Activated T-cell treated with anti-CD3 and anti-CD28 coated beads for 4 hours (primary cell): Measurements from ENCODE around the gene EWSR1.

Source experiments
- DNase-seq: peaks from one replicate; pipeline ENCODE4 v3.0.0-alpha.2; 2020

The EWSR1 gene

GRCh38 chr22:29320546-29320945 is 52.5 kb downstream of the EWSR1 start:
- no peak for DNase-seq

GRCh38 chr22:29323641-29324040 is 55.6 kb downstream of the EWSR1 start:
- DNase-seq: no peak

- no peak for DNase-seq
These were observed 57.3 kb downstream of the EWSR1 start for GRCh38 chr22:29325356-29325755.

GRCh38 chr22:29325785-29326315 is 57.8 kb downstream of the EWSR1 start:
- no peak for DNase-seq

GRCh38 chr22:29326481-29326880 is 58.4 kb downstream of the EWSR1 start:
- no peak for DNase-seq

- no peak for DNase-seq
These were observed 59.2 kb downstream of the EWSR1 start for GRCh38 chr22:29327089-29327764.

- no peak for DNase-seq
These were observed 60.0 kb downstream of the EWSR1 start for GRCh38 chr22:29328055-29328454.

- no peak for DNase-seq
These were observed 60.8 kb downstream of the EWSR1 start for GRCh38 chr22:29328566-29329500.

GRCh38 chr22:29329581-29329980 is 61.5 kb downstream of the EWSR1 start:
- no peak for DNase-seq

GRCh38 chr22:29330291-29330690 is 62.2 kb downstream of the EWSR1 start:
- DNase-seq: no peak

GRCh38 chr22:29330753-29331152 is 62.7 kb downstream of the EWSR1 start:
- no peak for DNase-seq

GRCh38 chr22:29331213-29331612 is 63.1 kb downstream of the EWSR1 start:
- DNase-seq: no peak

GRCh38 chr22:29331658-29332300 is 63.7 kb downstream of the EWSR1 start:
- no peak for DNase-seq

- DNase-seq: no peak
These were observed 64.9 kb downstream of the EWSR1 start for GRCh38 chr22:29332886-29333496.

GRCh38 chr22:29334148-29334547 is 66.1 kb downstream of the EWSR1 start:
- no peak for DNase-seq

- DNase-seq: no peak
These were observed 66.8 kb downstream of the EWSR1 start for GRCh38 chr22:29334696-29335344.

- DNase-seq: no peak
These were observed 67.6 kb downstream of the EWSR1 start for GRCh38 chr22:29335656-29336055.

- DNase-seq: no peak
These were observed 68.9 kb downstream of the EWSR1 start for GRCh38 chr22:29336751-29337490.

- DNase-seq: no peak
These were observed 69.7 kb downstream of the EWSR1 start for GRCh38 chr22:29337631-29338284.

GRCh38 chr22:29338398-29338797 is 70.3 kb downstream of the EWSR1 start:
- no peak for DNase-seq
